ENCODE measurements around the gene KRI1. TPM values are rescaled to one million over a fixed set of nuclear protein-coding genes. Genes with fewer than 3 reads are reported as not detected.
A peak's percentile ranks its signal among the peaks of the same experiment; 100 is the strongest.

The KRI1 gene
- polyA plus RNA-seq, 3 donors, result 3.9 to 21.0 (median 6.1) TPM

GRCh38 chr19:10580979-10581631 lies 15.3 kb upstream of the KRI1 start:
- H2AFZ ChIP-seq (ENCODE audit: insufficient read depth, low read depth, low read length, poor library complexity, severe bottlenecking), result peak overlapping the region; percentile 45
- no peaks in the 10 kb centered on the region for H4K20me1 ChIP-seq (ENCODE audit: insufficient read depth, low read length)
- H3K4me2 ChIP-seq (replicated peaks; ENCODE audit: extremely low read depth, low read length, poor library complexity, severe bottlenecking), result peak overlapping the region; percentile 27
- no peak overlapping the region for H3K4me3 ChIP-seq (replicated peaks in 1 of 3; ENCODE audit: low read depth in 2 of 3, low read length in 3 of 3)
- no peaks in the 10 kb centered on the region for H3K9me3 ChIP-seq (replicated peaks in 1 of 2; ENCODE audit: control insufficient read depth in 1 of 2, insufficient read depth in 1 of 2, low read length in 2 of 2)
- H3K79me2 ChIP-seq (ENCODE audit: insufficient read depth, low read length), result no peaks in the 10 kb centered on the region
- Mint-ChIP-seq H3K27me3 (ENCODE audit: low read depth in 3 of 3) (peaks cover 3 to 11% (median 10%) of the 10 kb centered on the region in 3 donors), H3K4me3 (peak overlapping the region in 1 of 2 donors; percentile 21), H3K4me1 (peaks cover 16% of the 10 kb centered on the region), H3K36me3 (no peaks in the 10 kb centered on the region), H3K27ac (peak overlapping the region in 1 of 7 donors; percentile 50), H3K9me3 (no peaks in the 10 kb centered on the region)
- H3K36me3 ChIP-seq (replicated peaks in 1 of 2; ENCODE audit: control insufficient read depth in 1 of 2, insufficient read depth in 2 of 2, low read length in 2 of 2), result no peaks in the 10 kb centered on the region
- H3K27ac ChIP-seq (ENCODE audit: low read depth in 1 of 2, low read length in 2 of 2), result no peak overlapping the region
- DNase-seq, result peak; percentile 83 to 93 (median 87)
- intact Hi-C loops (cut with micrococcal nuclease), result loop anchor here (1.0 to 2.0 kb wide), 3 partner anchors 63 to 118 kb away; no protein-coding TSS in a partner anchor
- 20% methylated on average over 26 of the region's 31 CpGs for WGBS (ENCODE audit: insufficient coverage)
- TF ChIP-seq, protein P1, sequence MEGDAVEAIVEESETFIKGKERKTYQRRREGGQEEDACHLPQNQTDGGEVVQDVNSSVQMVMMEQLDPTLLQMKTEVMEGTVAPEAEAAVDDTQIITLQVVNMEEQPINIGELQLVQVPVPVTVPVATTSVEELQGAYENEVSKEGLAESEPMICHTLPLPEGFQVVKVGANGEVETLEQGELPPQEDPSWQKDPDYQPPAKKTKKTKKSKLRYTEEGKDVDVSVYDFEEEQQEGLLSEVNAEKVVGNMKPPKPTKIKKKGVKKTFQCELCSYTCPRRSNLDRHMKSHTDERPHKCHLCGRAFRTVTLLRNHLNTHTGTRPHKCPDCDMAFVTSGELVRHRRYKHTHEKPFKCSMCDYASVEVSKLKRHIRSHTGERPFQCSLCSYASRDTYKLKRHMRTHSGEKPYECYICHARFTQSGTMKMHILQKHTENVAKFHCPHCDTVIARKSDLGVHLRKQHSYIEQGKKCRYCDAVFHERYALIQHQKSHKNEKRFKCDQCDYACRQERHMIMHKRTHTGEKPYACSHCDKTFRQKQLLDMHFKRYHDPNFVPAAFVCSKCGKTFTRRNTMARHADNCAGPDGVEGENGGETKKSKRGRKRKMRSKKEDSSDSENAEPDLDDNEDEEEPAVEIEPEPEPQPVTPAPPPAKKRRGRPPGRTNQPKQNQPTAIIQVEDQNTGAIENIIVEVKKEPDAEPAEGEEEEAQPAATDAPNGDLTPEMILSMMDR (IDR thresholded peaks at IDR 0.05), result peak; percentile 98
- peaks cover 0 to 3% of the 10 kb centered on the region in 2 donors for H3K4me1 ChIP-seq (ENCODE audit: control insufficient read depth in 1 of 2, insufficient read depth in 2 of 2, low read length in 2 of 2)
- H3K9ac ChIP-seq (ENCODE audit: insufficient read depth, low read length, poor library complexity, severe bottlenecking), result no peak overlapping the region
- no peaks in the 10 kb centered on the region for H3K27me3 ChIP-seq (ENCODE audit: control insufficient read depth in 2 of 2, insufficient read depth in 2 of 2, low read length in 2 of 2)

GRCh38 chr19:10577951-10578350 lies 12.1 kb upstream of the KRI1 start:
- H3K27me3 ChIP-seq (ENCODE audit: control insufficient read depth in 2 of 2, insufficient read depth in 2 of 2, low read length in 2 of 2), result no peaks in the 10 kb centered on the region
- H3K27ac ChIP-seq (ENCODE audit: low read depth in 1 of 2, low read length in 2 of 2), result no peak overlapping the region
- no peaks in the 10 kb centered on the region for H4K20me1 ChIP-seq (ENCODE audit: insufficient read depth, low read length)
- peaks cover 0 to 3% of the 10 kb centered on the region in 2 donors for H3K4me1 ChIP-seq (ENCODE audit: control insufficient read depth in 1 of 2, insufficient read depth in 2 of 2, low read length in 2 of 2)
- H3K9ac ChIP-seq (ENCODE audit: insufficient read depth, low read length, poor library complexity, severe bottlenecking), result no peak overlapping the region
- no peaks in the 10 kb centered on the region for H3K9me3 ChIP-seq (replicated peaks in 1 of 2; ENCODE audit: control insufficient read depth in 1 of 2, insufficient read depth in 1 of 2, low read length in 2 of 2)
- H2AFZ ChIP-seq (ENCODE audit: insufficient read depth, low read depth, low read length, poor library complexity, severe bottlenecking), result no peak overlapping the region
- no peaks in the 10 kb centered on the region for H3K36me3 Mint-ChIP-seq
- TF ChIP-seq, protein P1 (IDR thresholded peaks at IDR 0.05), result no peak
- 90% methylated on average over 3 of the region's 6 CpGs for WGBS (ENCODE audit: insufficient coverage)
- no peak overlapping the region for H3K4me2 ChIP-seq (replicated peaks; ENCODE audit: extremely low read depth, low read length, poor library complexity, severe bottlenecking)
- H3K9me3 Mint-ChIP-seq, result no peaks in the 10 kb centered on the region
- no peak overlapping the region for H3K4me3 ChIP-seq (replicated peaks in 1 of 3; ENCODE audit: low read depth in 2 of 3, low read length in 3 of 3)
- H3K4me3 Mint-ChIP-seq, result no peak overlapping the region
- intact Hi-C loops (cut with micrococcal nuclease), result no loop called here
- no peak for DNase-seq
- no peak overlapping the region for H3K27ac Mint-ChIP-seq
- peaks cover 7% of the 10 kb centered on the region for H3K4me1 Mint-ChIP-seq
- peaks cover 2 to 10% (median 4%) of the 10 kb centered on the region in 3 donors for H3K27me3 Mint-ChIP-seq (ENCODE audit: low read depth in 3 of 3)
- H3K36me3 ChIP-seq (replicated peaks in 1 of 2; ENCODE audit: control insufficient read depth in 1 of 2, insufficient read depth in 2 of 2, low read length in 2 of 2), result no peaks in the 10 kb centered on the region
- H3K79me2 ChIP-seq (ENCODE audit: insufficient read depth, low read length), result no peaks in the 10 kb centered on the region

All from CD14-positive monocyte (primary cell).